WTC11 (cell line): Measurements from ENCODE around the gene PTPRN2.

Experiments used
- ARID4B ChIP-seq: sonication (generic); formaldehyde crosslinking; IDR thresholded peaks from 2 replicates; pipeline ENCODE4 v1.8.0; 2023; ENCODE audit warnings: missing genetic modification reagents, mild to moderate bottlenecking, borderline replicate concordance
- CTCF ChIP-seq: fragments of 200-600 bp; IDR thresholded peaks from 2 replicates; pipeline ENCODE4 v1.8.0; 2022; ENCODE audit warnings: antibody characterized with exemption
- MAX ChIP-seq: sonication (generic); formaldehyde crosslinking; IDR thresholded peaks from 2 replicates; pipeline ENCODE4 v1.8.0; 2022; ENCODE audit warnings: mild to moderate bottlenecking, missing genetic modification reagents
- SP1 ChIP-seq: sonication (generic); formaldehyde crosslinking; conservative IDR thresholded peaks from 2 replicates; pipeline ENCODE4 v1.8.1; 2022; ENCODE audit warnings: missing genetic modification reagents

GRCh38 chr7:157740251-157740798, 847.3 kb downstream of the PTPRN2 start:
- TF ChIP-seq SP1 (CRISPR knock-in tag) (no peak), ARID4B (CRISPR knock-in tag) (no peak), CTCF (no peak), MAX (no peak)
